Right ventricle myocardium superior (tissue), 1 donor: Measurements from ENCODE around the gene DLG4. TPM values are rescaled to one million over a fixed set of nuclear protein-coding genes. Genes with fewer than 3 reads are reported as not detected.

Experiments
- ATAC-seq: fragments of 200-7000 bp; cut with Tn5 transposase; one replicate; pipeline ENCODE4 v1.9.1; 2020; ENCODE audit warnings: mild to moderate bottlenecking; ENCODE audit not compliant: poor library complexity
- DNase-seq: peaks from one replicate; pipeline ENCODE4 v3.0.0-alpha.2; 2020
- intact Hi-C: fragments of 100-400 bp; cut with DNase I; formaldehyde crosslinking; loops from one replicate; pipeline ENCODE4 v1.11.2; 2022
- long read RNA-seq: library from polyadenylated mRNA; unstranded; transcript quantifications from one replicate; pipeline ENCODE4 v2.0.0, GENCODE V29; 2021
- total RNA-seq: library from RNA; stranded (reverse); fragmentation: NEBNext Ultra II Directional; extraction: Animal tissue kit (Norgen Biotek cat#: 25700); gene quantifications from one replicate; pipeline ENCODE4 v1.2.1, GENCODE V29; 2021
- donor health status: DM: no; HTN: yes; CAD: no; lungs with severe emphysema.

Gene DLG4
- 20.4 TPM for total RNA-seq
- long read RNA-seq, partial matches to known transcripts: 3 of 9 reads
- long read RNA-seq, other reads (novel, unspliced or antisense): 3 of 9 reads

- DNase-seq: peak; percentile 97
- intact Hi-C loops: no loop called here
- peak; percentile 85 for ATAC-seq
Observed at GRCh38 chr17:7219812-7220592, at the start of gene DLG4, which contains the start of gene ACADVL. DLG4 (minus strand) TSS chr17:7219836. ACADVL (plus strand) TSS chr17:7219938; CDS start chr17:7219985, 47 bp downstream.

GRCh38 chr17:7266784-7267183 is 47.1 kb upstream of the DLG4 start:
- intact Hi-C loops: no loop called here
- no peak for ATAC-seq
- DNase-seq: no peak

- DNase-seq: no peak
- intact Hi-C loops: no loop called here
- ATAC-seq: no peak
Observed at GRCh38 chr17:7263801-7264078, 44.1 kb upstream of the DLG4 start.

- DNase-seq (peak; percentile 44), ATAC-seq (peak; percentile 24)
- intact Hi-C loops: no loop called here
Observed at GRCh38 chr17:7262935-7263800, 43.5 kb upstream of the DLG4 start.

- intact Hi-C loops: no loop called here
- DNase-seq: peak; percentile 39
- ATAC-seq: no peak
Observed at GRCh38 chr17:7262192-7262934, 42.7 kb upstream of the DLG4 start, which contains the start of gene CLDN7. CLDN7 (minus strand) TSS chr17:7262478; CDS start chr17:7262043, 435 bp downstream.

GRCh38 chr17:7261379-7262191 is 41.9 kb upstream of the DLG4 start:
- intact Hi-C loops: no loop called here
- DNase-seq: peak; percentile 31
- ATAC-seq: peak; percentile 35

- ATAC-seq (peak; percentile 67), DNase-seq (peak; percentile 36)
- intact Hi-C loops: no loop called here
Observed at GRCh38 chr17:7260651-7261378, 41.2 kb upstream of the DLG4 start.

- intact Hi-C loops: no loop called here
- DNase-seq: peak; percentile 13
- no peak for ATAC-seq
Observed at GRCh38 chr17:7260151-7260550, 40.5 kb upstream of the DLG4 start.

- DNase-seq (no peak), ATAC-seq (no peak)
- intact Hi-C loops: no loop called here
Observed at GRCh38 chr17:7259555-7259889, 39.9 kb upstream of the DLG4 start.

GRCh38 chr17:7258731-7259554 is 39.3 kb upstream of the DLG4 start:
- intact Hi-C loops: no loop called here
- ATAC-seq: no peak
- DNase-seq: no peak

- ATAC-seq (no peak), DNase-seq (no peak)
- intact Hi-C loops: no loop called here
Observed at GRCh38 chr17:7256766-7257456, 37.3 kb upstream of the DLG4 start.

GRCh38 chr17:7254511-7254910 is 34.9 kb upstream of the DLG4 start:
- ATAC-seq: no peak
- intact Hi-C loops: no loop called here
- DNase-seq: peak; percentile 9

GRCh38 chr17:7253082-7253481 is 33.4 kb upstream of the DLG4 start:
- no peak for ATAC-seq
- intact Hi-C loops: no loop called here

GRCh38 chr17:7252176-7253043 is 32.8 kb upstream of the DLG4 start, which contains the start of gene ELP5:
ELP5 (plus strand) TSS chr17:7252215; CDS start chr17:7252551, 336 bp downstream.
- peak; percentile 97 for DNase-seq
- peak; percentile 82 for ATAC-seq
- intact Hi-C loops: no loop called here

More at GRCh38 chr17:7253082-7253481, 33.4 kb upstream of the DLG4 start:
- no peak for DNase-seq

GRCh38 chr17:7251661-7252175 is 32.1 kb upstream of the DLG4 start, which contains the start of gene CTDNEP1:
CTDNEP1 (minus strand) TSS chr17:7251734; CDS start chr17:7251296, 438 bp downstream.
- intact Hi-C loops: no loop called here
- DNase-seq: peak; percentile 98

More at GRCh38 chr17:7251661-7252175, 32.1 kb upstream of the DLG4 start, which contains the start of gene CTDNEP1:
- ATAC-seq: peak; percentile 95
